ENCODE data around the gene FZD4. TPM values are rescaled to one million over a fixed set of nuclear protein-coding genes. Genes with fewer than 3 reads are reported as not detected.

FZD4 gene
- 149 and 151 TPM in 2 replicates for total RNA-seq

GRCh38 chr11:86955361-86956120 is at the start of gene FZD4:
FZD4 (minus strand) TSS chr11:86955395; CDS start chr11:86955085, 310 bp downstream.

Other genes with a start within 250 kb of the FZD4 start
- gene PRSS23, start 154.9 kb downstream of the FZD4 start, total RNA-seq, result 56.8 and 78.0 TPM in 2 replicates
- 20.9 and 21.1 TPM in 2 replicates for gene TMEM135, start 82.5 kb upstream of the FZD4 start, total RNA-seq

Measured in dermis lymphatic vessel endothelial cell (primary cell).